HG03064 (cell line): ENCODE results near the gene ACOT7.
"Not testable (repeated sequence)": the region's sequence is repeated elsewhere in the genome, so short reads cannot be mapped to it uniquely, and the experiment has no call there.

Experiments
- ATAC-seq: cut with Tn5 transposase; IDR thresholded peaks from one replicate; pipeline ENCODE4 v1.9.1; 2021; ENCODE audit warnings: low read depth; ENCODE audit not compliant: unreplicated experiment

Gene ACOT7

GRCh38 chr1:6365047-6365446 is 28.5 kb downstream of the ACOT7 start:
- ATAC-seq, result no peak

GRCh38 chr1:6363085-6363884 is 30.3 kb downstream of the ACOT7 start:
- ATAC-seq, result not testable (repeated sequence)

GRCh38 chr1:6361124-6361775 is 32.3 kb downstream of the ACOT7 start:
- ATAC-seq, result no peak

- no peak for ATAC-seq
These were observed 33.0 kb downstream of the ACOT7 start for GRCh38 chr1:6360517-6361070.

GRCh38 chr1:6360117-6360496 is 33.5 kb downstream of the ACOT7 start:
- ATAC-seq, result peak; percentile 22

- ATAC-seq, result peak; percentile 70
These were observed 34.1 kb downstream of the ACOT7 start for GRCh38 chr1:6359216-6360116.

GRCh38 chr1:6358757-6359201 is 34.8 kb downstream of the ACOT7 start:
- ATAC-seq, result no peak

GRCh38 chr1:6358144-6358624 is 35.4 kb downstream of the ACOT7 start:
- no peak for ATAC-seq

GRCh38 chr1:6357243-6357936 is 36.2 kb downstream of the ACOT7 start:
- no peak for ATAC-seq

- ATAC-seq, result no peak
These were observed 37.9 kb downstream of the ACOT7 start for GRCh38 chr1:6355621-6356020.

- no peak for ATAC-seq
These were observed 38.8 kb downstream of the ACOT7 start for GRCh38 chr1:6354659-6355317.

GRCh38 chr1:6353955-6354658 is 39.5 kb downstream of the ACOT7 start:
- no peak for ATAC-seq

GRCh38 chr1:6353619-6353954 is 40.0 kb downstream of the ACOT7 start:
- no peak for ATAC-seq

GRCh38 chr1:6352138-6352563 is 41.4 kb downstream of the ACOT7 start:
- no peak for ATAC-seq

GRCh38 chr1:6351480-6352137 is 42.0 kb downstream of the ACOT7 start:
- no peak for ATAC-seq

GRCh38 chr1:6350416-6351088 is 43.0 kb downstream of the ACOT7 start:
- ATAC-seq, result no peak

- ATAC-seq, result no peak
These were observed 44.2 kb downstream of the ACOT7 start for GRCh38 chr1:6349254-6349943.
